K562 (cell line): ENCODE data around the gene CFAP90. TPM values are rescaled to one million over a fixed set of nuclear protein-coding genes. Genes with fewer than 3 reads are reported as not detected.

Experiments used
- ATAC-seq: fragments of 200-7000 bp; cut with Tn5 transposase; 3 replicates; pipeline ENCODE4 v1.9.1; 2020; ENCODE audit warnings: moderate library complexity
- BruUV-seq: library from RNA; stranded (reverse); fragments of 400-500 nt; replicated peaks from 2 replicates; lab custom pipeline; 2021; lab: Mats Ljungman, UMichigan
- CTCF ChIA-PET: fragments of 300-600 bp; formaldehyde crosslinking; extraction: SDS; loops from one replicate; lab custom pipeline; 2021; ENCODE audit warnings: low intra/inter-chr PET ratio; lab: Yijun Ruan, JAX
- POLR2A ChIA-PET: fragments of 300-600, 350-650 bp; sonication (Branson Sonifier 250); formaldehyde crosslinking; extraction: SDS; loops from one replicate; lab custom pipeline; 2021; ENCODE audit warnings: antibody characterized with exemption, inconsistent platforms; lab: Yijun Ruan, JAX
- DNase-seq, 4 experiments: peaks; one replicate each; pipeline versions ENCODE4 v3.0.0 to v3.0.0-alpha.2; 2011 to 2018; ENCODE audit warnings: low spot score in 3 of 4, mixed read lengths in 3 of 4; ENCODE audit errors: extremely low read depth in 1 of 4
- FAIRE-seq: peaks from 2 replicates; lab custom pipeline; 2011; peaks lifted over from hg19 to GRCh38; lab: Jason Lieb, UNC
- H2AFZ ChIP-seq: 2 replicates; pipeline ENCODE4 v1.6.0; 2011; ENCODE audit warnings: low read depth, low read length, control low read depth, inconsistent platforms
- H3K27ac ChIP-seq: fragments of 200-600 bp; 3 replicates; pipeline ENCODE4 v1.8.0; 2011; ENCODE audit warnings: low read depth, mild to moderate bottlenecking, control low read depth, inconsistent platforms, low read length, moderate library complexity, mixed read lengths; ENCODE audit errors: extremely low read depth
- H3K27me3 ChIP-seq, 2 experiments: fragments of 300-600 bp in 1 of 2; 2 replicates in 1 of 2; 3 replicates in 1 of 2; pipeline versions ENCODE4 v1.6.0 to v1.8.0; 2011; ENCODE audit warnings: inconsistent platforms in 2 of 2, low read length in 2 of 2, mild to moderate bottlenecking in 1 of 2, mixed read lengths in 1 of 2, moderate library complexity in 1 of 2; ENCODE audit not compliant: control insufficient read depth in 2 of 2, insufficient read depth in 2 of 2
- H3K36me3 ChIP-seq: fragments of 300-600 bp; 3 replicates; pipeline ENCODE4 v1.8.0; 2011; ENCODE audit warnings: mild to moderate bottlenecking, low read length, inconsistent platforms; ENCODE audit not compliant: control insufficient read depth, insufficient read depth
- H3K4me1 ChIP-seq, 2 experiments: fragments of 200-600 bp in 1 of 2; replicated peaks in 1 of 2; 2 replicates in 1 of 2; 3 replicates in 1 of 2; pipeline versions ENCODE4 v1.5.1 to v1.8.0; 2011; ENCODE audit warnings: inconsistent platforms in 2 of 2, low read length in 2 of 2, mild to moderate bottlenecking in 1 of 2, mixed read lengths in 1 of 2, moderate library complexity in 1 of 2; ENCODE audit not compliant: control insufficient read depth in 2 of 2, insufficient read depth in 2 of 2
- H3K4me2 ChIP-seq: 2 replicates; pipeline ENCODE4 v1.6.1; 2011; ENCODE audit warnings: low read length, control low read depth, inconsistent platforms, mixed read lengths; ENCODE audit not compliant: insufficient read depth
- H3K4me3 ChIP-seq: fragments of 200-600 bp; sonication (generic), shearing (Covaris generic); 2 replicates; pipeline ENCODE4 v1.5.1; 2016; ENCODE audit warnings: control low read depth, inconsistent platforms
- H3K79me2 ChIP-seq: fragments of 200-600 bp; 3 replicates; pipeline ENCODE4 v1.8.0; 2011; ENCODE audit warnings: low read length, inconsistent platforms; ENCODE audit not compliant: control insufficient read depth, insufficient read depth
- H3K9ac ChIP-seq, 2 experiments: 2 replicates each; pipeline versions ENCODE4 v1.6.0 to v1.6.1; 2011; ENCODE audit warnings: low read depth in 2 of 2, low read length in 2 of 2, control low read depth in 1 of 2, inconsistent platforms in 1 of 2, mild to moderate bottlenecking in 1 of 2, mixed read lengths in 1 of 2; ENCODE audit not compliant: insufficient read depth in 1 of 2
- H3K9me1 ChIP-seq: one replicate; pipeline ENCODE4 v1.6.0; 2011; ENCODE audit warnings: inconsistent platforms, mild to moderate bottlenecking, low read length, moderate library complexity; ENCODE audit not compliant: control insufficient read depth, insufficient read depth
- H3K9me3 ChIP-seq: replicated peaks from 2 replicates; pipeline ENCODE4 v1.5.1; 2011; ENCODE audit warnings: low read depth, low read length, inconsistent platforms; ENCODE audit not compliant: control insufficient read depth, insufficient read depth
- H4K20me1 ChIP-seq: replicated peaks from 2 replicates; pipeline ENCODE4 v1.6.1; 2011; ENCODE audit warnings: low read length, inconsistent platforms, mixed read lengths; ENCODE audit not compliant: control insufficient read depth, insufficient read depth
- GABPB2 ChIP-seq: fragments of 250-450 bp; sonication (Bioruptor Pico); conservative IDR thresholded peaks from 2 replicates; pipeline ENCODE4 v1.5.1; 2021; ENCODE audit warnings: mild to moderate bottlenecking
- RAD51 ChIP-seq: fragments of 450-650 bp; IDR thresholded peaks from 2 replicates; pipeline ENCODE4 v1.7.1; 2016; ENCODE audit warnings: low read depth, mild to moderate bottlenecking, borderline replicate concordance
- RFX7 ChIP-seq: fragments of 250-450 bp; sonication (Bioruptor Pico); IDR thresholded peaks from 2 replicates; pipeline ENCODE4 v1.5.1; 2021; ENCODE audit warnings: mild to moderate bottlenecking
- SETDB1 ChIP-seq: IDR thresholded peaks from one replicate; pipeline ENCODE4 v1.6.1; 2012; ENCODE audit warnings: low read length, control low read depth, inconsistent platforms
- XRCC5 ChIP-seq: fragments of 200-400 bp; formaldehyde crosslinking; IDR thresholded peaks from 2 replicates; pipeline ENCODE4 v1.6.1; 2017; ENCODE audit warnings: low read depth, mild to moderate bottlenecking, low read length
- WGBS: fragments of 100-300 bp; shearing (Covaris generic); methylation state at CpG from one replicate; pipeline ENCODE4 v1.1.6; 2016; ENCODE audit warnings: low coverage, mixed read lengths; ENCODE audit not compliant: insufficient coverage; ENCODE audit errors: missing lambda C conversion rate; 5-methylcytosine and 5-hydroxymethylcytosine counted together
- in situ Hi-C: fragments of 300-500 bp; cut with MboI; formaldehyde crosslinking; loops from 4 replicates; pipeline ENCODE4 v1.15.0; 2018; ENCODE audit warnings: inconsistent platforms, mixed read lengths
- intact Hi-C: fragments of 100-400 bp; cut with micrococcal nuclease; formaldehyde crosslinking; loops from 2 replicates; pipeline ENCODE4 v1.14.2; 2022
- polyA plus RNA-seq, 8 experiments: library from polyadenylated mRNA; depleted of rRNA in 4 of 8; stranded (reverse) in 5 of 8; unstranded in 3 of 8; fragments of >200 nt; fragmentation: Nextera tagmentation in 2 of 8; fragmentation: Illumina TruSeq in 1 of 8; extraction: Ambion mirVana in 2 of 8; extraction: Trizol in 1 of 8; gene quantifications; 2 replicates each; pipeline versions ENCODE4 v1.2.1 to v1.2.3, GENCODE V29; 2011 to 2014; ENCODE audit warnings: inconsistent platforms in 1 of 8, missing spikeins in 1 of 8
- total RNA-seq, 7 experiments: library from RNA; depleted of rRNA in 6 of 7; stranded (reverse); fragments of >200 nt in 6 of 7; fragmentation: Illumina TruSeq in 2 of 7; extraction: Trizol in 2 of 7; gene quantifications; 2 replicates each; pipeline versions ENCODE4 v1.2.1 to v1.2.3, GENCODE V29; 2011 to 2021; ENCODE audit warnings: low replicate concordance in 1 of 7
- TF ChIP-seq, protein P1 (sequence below): sonication (generic); formaldehyde crosslinking; IDR thresholded peaks from 2 replicates; pipeline ENCODE4 v1.8.0; 2022; ENCODE audit warnings: mild to moderate bottlenecking, low read depth, missing genetic modification reagents

CFAP90 gene
- total and polyA plus RNA-seq, 9 of the 15 experiments (the other 6 are each of a cell fraction or from before 2014, with no cell fraction given), result not detected

DNA sequence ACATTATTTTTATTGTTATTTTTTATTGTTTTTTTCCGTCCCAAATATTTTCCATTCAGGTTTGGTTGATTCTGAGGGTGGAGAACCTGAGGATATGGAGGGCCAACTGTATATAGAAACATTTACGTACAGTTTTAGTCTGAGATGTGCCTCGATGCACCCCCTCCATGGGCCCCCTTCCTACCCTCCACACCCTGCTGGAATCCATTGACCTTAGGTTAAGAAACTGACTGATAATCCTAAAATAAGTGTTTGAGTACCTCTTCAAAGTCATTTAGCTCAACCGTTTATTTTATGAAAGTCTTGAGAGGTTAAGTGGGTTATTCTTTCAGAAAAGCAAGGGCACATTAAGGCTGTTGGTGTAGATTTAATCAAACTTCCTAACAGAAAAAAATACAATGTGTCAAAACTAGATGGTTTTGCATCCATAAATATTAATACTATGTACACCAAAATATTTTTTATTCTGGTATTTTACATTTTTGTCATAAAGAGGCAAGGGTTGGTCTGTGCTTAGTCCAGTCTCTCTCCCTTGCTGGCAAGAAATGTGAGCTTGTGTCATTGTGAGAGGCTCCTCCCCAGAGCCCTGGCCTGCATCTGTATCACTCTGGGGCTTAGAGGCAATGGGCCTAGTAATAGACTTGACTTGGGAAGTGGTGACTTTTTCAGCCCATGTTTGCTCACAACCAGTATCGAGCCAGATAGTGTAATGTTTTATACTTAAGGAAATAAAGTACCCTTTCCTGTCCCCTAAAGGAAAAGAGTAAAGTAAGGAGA, 33.7 kb upstream of the CFAP90 start (continued):
- TF ChIP-seq GABPB2 (CRISPR knock-in tag) (no peak), RAD51 (no peak)
- TF ChIP-seq, protein P1, sequence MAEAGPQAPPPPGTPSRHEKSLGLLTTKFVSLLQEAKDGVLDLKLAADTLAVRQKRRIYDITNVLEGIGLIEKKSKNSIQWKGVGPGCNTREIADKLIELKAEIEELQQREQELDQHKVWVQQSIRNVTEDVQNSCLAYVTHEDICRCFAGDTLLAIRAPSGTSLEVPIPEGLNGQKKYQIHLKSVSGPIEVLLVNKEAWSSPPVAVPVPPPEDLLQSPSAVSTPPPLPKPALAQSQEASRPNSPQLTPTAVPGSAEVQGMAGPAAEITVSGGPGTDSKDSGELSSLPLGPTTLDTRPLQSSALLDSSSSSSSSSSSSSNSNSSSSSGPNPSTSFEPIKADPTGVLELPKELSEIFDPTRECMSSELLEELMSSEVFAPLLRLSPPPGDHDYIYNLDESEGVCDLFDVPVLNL, result no peak
- TF ChIP-seq, all 486 proteins: peak for 0

DNA sequence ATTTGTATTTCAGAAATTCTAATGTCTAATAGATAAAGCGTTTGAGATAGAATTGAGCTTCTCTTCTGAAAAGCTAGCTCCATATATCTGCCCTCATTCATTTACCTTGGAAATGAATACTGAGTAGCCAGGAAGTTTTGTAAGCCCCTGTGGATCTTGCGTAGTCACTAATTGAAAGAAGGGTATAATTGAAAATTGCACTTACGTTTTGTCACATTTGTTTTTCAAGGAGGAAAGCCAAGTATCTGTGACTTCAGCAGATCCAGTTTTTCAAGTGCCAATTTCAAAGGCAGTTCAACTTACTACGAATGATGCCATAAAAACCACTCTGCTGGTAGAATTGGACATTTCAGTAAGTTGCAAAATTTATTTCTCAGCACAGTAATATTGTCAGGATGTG, 32.0 kb upstream of the CFAP90 start:
- CTCF ChIA-PET, result no interaction called here
- no peak overlapping the region for H3K27ac ChIP-seq
- no peaks in the 10 kb centered on the region; the same call in 1 of the 2 replicates for H4K20me1 ChIP-seq
- no peak for DNase-seq
- no peak for FAIRE-seq
- TF ChIP-seq RAD51 (no peak), XRCC5 (no peak), SETDB1 (no peak), RFX7 (no peak)
- no peaks in the 10 kb centered on the region for H3K4me1 ChIP-seq
- H3K4me2 ChIP-seq, result no peak overlapping the region
- peaks cover 4% of the 10 kb centered on the region; the same call in 1 of the 3 replicates for H3K79me2 ChIP-seq
- in situ Hi-C loops (no loop called here), intact Hi-C loops (no loop called here)
- no peaks in the 10 kb centered on the region for H3K9me3 ChIP-seq
- peaks cover 94% of the 10 kb centered on the region for H3K36me3 ChIP-seq
- no peak overlapping the region for H2AFZ ChIP-seq
- no TSS peak for BruUV-seq
- no peak for ATAC-seq
- no peaks in the 10 kb centered on the region for H3K9me1 ChIP-seq
- H3K4me3 ChIP-seq, result no peak overlapping the region
- 93% methylated on average over 4 of the region's 4 CpGs for WGBS
- POLR2A ChIA-PET, result interaction anchor here (1.1 kb wide), 1 partner anchor 14 kb away, joined by 4 read pairs; no protein-coding TSS in a partner anchor
- H3K9ac ChIP-seq, result no peak overlapping the region
- no peaks in the 10 kb centered on the region for H3K27me3 ChIP-seq
